ENCODE data around the gene FGF4. TPM values are rescaled to one million over a fixed set of nuclear protein-coding genes. Genes with fewer than 3 reads are reported as not detected.
"Not testable (repeated sequence)": the region's sequence is repeated elsewhere in the genome, so short reads cannot be mapped to it uniquely, and the experiment has no call there.

FGF4 gene
- total RNA-seq, 1 donor from 2014 or later, result not detected

DNA sequence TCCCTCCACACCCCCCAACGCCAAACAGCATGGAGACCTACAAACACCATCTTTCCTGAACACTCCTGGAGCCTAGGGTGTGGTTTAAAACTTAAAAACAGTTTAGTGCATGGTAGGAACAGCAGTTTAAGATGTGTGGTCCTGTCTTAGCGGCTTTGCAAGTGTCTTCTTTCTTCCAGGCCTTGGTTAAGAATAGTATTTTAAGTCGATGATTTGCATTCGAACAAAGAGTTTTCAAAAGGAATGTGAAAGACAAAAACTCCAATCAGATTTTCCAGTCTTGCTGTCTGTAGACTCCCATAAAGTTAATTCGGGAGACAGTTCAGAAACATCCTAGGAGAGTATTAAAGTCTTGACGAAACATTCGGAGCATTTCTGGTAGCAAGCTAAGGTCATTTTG lies 3.7 kb downstream of the FGF4 start:
- no peak for ATAC-seq

DNA sequence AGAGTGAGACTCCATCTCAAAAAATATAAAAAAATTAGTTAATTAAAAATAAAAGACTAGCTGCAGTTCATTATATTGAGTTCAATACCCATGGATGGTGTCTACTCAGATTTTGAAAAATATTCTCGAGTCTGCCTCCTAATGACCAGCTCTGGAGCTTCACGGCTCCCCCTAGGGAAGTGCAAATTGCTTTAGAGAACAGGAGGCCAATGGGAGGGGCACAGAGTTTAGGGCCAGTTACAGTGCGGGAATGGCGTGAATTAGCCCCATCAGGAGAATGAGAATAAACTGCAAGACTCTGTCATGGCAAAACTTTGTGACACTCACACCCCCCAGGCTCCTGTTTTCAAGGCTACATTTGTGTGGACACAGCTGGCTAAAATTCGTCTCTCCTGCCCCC lies 4.6 kb downstream of the FGF4 start:
- ATAC-seq, result no peak

DNA sequence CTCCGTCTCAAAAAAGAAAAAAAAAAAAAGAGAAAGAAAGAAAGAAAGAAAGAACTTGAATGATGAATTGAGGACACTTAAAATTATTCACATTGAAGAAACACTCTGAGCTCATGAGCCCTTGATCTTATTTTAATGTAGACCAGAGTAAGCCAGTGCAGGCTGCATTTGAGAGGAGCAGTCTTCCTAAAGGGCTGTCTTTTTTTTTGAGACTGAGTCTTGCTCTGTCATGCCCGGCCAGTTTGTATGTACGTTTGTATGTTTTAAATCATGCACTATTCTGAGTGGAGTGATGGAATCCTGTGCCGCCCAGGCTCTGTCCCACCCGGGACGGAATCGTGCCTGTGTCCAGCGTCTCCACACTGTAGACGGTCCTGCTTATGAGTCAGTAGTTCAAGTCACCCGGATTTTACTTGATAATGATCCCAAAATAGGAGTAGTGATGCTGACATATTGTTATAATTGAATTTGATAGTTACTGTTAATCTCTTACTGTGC lies 9.6 kb downstream of the FGF4 start:
- no peak for ATAC-seq

DNA sequence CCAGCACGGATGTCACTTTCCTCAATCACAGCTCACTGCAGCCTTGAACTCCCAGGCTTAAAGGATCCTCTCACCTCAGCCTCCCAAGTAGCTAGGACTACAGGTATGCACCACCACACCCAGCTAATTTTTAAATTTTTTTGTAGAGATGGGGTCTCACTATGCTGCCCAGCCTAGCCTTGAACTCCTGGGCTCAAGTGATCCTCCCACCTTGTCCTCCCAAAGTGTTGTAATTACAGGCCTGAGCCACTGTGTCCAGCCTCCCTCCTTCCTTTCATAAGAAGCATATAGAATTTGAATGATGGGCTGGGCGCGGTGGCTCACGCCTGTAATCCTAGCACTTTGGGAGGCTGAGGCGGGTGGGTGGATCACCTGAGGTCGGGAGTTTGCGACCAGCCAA lies 10.2 kb downstream of the FGF4 start:
- ATAC-seq, result not testable (repeated sequence)

DNA sequence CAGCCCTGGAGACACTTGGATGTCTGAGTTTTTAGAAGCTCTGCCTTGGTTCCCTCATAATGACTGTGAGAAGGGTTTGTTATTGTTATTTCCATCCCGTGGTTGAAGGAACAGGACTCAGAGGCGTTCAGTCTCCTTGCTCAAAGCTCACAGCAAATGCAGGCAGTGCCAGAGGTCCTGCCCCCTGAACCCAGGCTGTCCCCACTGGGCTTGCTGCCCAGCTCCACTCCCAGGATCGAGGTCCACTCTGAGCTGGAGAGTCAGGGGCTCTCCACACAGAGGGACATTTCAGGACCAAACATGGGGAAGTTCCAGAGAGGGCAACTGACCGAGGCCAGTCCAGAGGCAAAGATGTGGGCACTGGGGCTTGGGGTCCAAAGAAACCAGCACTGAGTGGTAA lies 14.8 kb downstream of the FGF4 start:
- ATAC-seq, result no peak

DNA sequence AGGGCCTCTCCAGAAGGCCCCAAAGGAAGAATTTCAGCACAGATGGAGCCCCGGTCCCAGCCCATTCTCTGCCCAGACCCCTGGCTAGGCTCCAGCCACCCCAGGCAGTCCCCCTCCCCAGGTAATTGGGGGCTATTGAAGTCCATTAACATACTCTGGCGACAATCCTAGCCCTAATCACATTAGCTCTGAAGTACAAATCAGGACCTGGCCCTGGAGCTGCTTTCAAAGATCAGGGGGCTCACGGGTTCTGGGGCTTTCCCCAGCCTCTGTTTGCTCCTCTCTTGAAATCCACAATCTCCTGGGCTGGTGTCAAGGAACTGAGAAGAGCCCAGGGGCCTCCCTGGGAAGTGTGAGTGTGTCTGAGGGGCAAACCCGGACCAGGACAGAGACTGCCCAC lies 22.3 kb downstream of the FGF4 start:
- no peak for ATAC-seq

DNA sequence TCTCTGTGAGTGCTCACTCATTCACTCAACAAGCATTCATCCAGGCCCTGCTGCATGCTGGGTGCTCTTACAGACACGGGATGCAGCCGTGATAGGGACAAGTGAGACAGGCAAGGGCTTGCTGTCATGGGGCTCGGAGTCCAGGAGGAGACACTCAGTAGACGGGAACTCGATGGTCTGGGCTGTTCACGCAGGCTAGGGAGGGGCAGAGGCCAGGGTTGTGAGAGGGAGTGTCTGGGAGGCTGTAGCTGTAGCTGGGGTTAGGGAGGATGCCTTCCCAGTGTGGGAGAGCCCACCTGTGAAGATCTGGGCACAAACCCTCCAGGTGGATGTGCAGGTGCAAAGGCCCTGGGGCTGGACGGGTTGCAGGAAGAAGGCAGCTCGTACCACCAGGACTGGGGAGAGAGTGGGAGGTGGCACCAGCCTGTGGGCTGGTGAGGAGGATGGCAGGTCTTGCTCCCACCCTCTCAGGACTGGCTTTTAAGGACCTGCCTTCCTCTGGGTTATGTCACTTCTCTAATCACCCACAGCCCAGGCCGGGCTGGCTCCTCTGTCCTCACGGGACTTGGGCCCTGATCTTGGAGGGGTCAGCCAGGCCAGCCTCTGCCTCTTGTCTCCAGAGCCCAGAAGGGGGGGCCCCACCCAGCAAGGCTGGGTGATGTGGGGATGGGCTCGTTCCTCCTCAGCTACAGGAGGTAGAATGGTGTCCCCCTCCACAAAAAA lies 24.1 kb downstream of the FGF4 start:
- peak; percentile 11 for ATAC-seq

DNA sequence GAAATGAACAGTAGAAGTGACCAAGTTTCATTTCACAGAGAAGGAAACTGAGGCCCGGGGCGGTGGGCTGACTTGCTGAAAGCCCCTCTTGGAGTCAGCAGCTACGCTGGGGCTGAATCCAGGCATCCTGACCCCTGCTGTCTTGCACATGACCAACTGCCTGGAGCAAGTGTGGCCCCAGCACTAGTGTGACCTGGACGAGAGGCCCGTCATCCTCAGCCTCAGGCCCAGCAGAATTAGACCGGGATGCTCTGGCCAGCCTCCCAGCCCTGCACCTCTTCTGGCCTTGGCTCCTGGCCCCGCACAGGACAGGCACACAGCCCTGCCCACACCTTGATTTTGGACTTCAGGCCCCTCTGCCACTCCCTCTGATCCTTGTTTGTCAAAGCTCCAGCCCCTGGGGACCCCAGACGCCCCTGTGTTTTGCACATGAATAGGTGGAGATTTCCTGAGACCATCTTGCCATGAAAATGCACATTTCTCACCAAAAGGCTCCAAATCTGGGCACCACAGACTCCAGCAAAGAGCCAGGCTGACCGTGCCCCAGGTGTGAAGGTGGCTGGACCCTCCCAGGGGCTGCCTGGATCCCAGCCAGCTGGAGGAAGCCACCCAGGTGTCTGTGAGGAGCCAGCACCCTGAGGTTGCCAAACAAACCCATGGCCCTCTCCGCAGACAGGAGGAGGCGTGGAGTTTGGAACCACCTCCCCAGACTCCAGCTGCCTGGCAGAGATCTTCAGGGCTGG lies 24.9 kb downstream of the FGF4 start:
- ATAC-seq, result no peak

- ATAC-seq, result no peak
Measured at GRCh38 chr11:69748637-69749036, 26.5 kb downstream of the FGF4 start.

DNA sequence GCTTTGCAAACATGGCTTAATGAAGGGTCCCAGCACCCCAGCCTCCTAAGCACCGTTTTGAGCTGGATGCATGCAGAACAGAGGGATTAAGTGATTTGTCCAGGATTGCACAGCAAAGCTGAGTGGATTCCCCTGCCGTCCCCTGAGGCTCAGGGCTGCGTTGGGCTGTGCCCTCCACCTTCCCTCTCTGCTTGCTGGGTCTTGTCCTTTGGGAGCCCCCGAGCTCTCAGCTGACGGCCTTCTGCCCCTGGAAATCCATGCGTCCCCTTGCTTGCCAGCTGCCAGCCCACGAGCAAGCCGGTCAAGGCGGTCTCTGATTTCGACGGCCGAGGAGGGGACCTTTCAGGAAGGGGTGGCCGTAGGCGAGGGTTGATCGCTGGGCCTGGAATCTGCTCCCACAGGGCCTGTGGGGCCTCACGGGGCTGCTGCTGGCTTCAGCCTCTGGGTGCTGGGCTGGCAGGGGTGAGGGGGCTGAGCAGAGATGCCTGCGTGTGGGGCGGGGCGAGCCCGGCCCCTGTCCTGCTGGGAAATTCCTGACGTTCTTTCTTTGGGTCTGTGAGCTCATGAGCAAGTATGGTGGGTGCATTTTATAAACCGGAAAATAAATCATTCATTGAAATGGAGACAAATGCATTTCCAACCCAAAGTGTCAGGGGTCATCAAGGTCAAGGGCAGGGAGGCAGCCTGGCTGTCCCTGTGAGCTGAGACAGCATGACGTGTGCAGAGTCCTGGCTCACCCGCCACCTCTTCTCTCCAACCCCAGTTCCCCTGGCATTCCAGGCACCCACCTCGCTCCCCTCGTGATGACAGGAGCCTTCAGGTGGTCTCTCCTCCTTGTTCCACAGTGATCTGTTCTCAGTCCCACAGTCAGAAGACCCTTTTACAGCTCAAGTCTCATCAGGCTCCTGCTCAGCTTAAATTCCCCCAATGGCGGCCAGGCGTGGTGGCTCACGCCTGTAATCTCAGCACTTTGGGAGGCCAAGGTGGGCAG lies 28.1 kb downstream of the FGF4 start:
- no peak for ATAC-seq

- ATAC-seq, result no peak
Measured at GRCh38 chr11:69746140-69746539, 29.0 kb downstream of the FGF4 start.

GRCh38 chr11:69745201-69745600 lies 29.9 kb downstream of the FGF4 start:
- ATAC-seq, result no peak

DNA sequence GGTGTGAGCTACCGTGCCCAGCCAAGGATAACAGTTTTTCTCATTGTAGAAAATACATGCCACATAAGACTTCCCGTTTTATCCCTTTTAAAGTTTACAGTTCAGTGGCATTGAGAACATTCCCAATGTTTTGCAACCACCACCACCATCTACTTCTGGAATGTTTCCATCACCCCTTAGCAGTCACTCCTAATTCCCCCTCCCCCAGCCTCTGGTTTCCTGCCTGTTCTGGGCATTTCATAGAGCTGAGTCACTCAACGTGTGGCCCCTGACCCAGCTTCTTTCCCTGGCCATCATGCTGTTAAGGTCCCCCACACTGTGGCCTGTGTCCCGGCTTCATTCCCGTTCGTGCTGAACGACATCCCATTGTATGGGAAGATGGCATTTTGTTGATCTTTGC lies 30.7 kb downstream of the FGF4 start:
- no peak for ATAC-seq

DNA sequence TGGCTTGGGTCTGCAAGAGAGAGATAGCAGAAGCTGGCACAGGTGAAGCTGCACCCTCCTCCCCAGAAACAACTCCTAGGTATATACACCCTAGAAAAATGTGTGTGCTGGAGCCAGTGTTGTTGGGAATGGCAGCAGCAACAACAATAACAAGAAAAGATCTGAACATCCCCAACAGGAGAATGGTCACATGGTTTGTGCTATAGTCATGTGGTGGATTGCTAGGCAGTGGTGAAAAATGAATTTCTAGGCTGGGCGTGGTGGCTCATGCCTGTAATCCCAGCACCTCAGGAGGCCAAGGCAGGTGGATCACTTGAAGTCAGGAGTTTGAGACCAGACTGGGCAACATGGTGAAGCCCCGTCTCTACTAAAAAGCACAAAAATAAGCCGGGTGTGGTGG lies 40.3 kb downstream of the FGF4 start:
- no peak for ATAC-seq

DNA sequence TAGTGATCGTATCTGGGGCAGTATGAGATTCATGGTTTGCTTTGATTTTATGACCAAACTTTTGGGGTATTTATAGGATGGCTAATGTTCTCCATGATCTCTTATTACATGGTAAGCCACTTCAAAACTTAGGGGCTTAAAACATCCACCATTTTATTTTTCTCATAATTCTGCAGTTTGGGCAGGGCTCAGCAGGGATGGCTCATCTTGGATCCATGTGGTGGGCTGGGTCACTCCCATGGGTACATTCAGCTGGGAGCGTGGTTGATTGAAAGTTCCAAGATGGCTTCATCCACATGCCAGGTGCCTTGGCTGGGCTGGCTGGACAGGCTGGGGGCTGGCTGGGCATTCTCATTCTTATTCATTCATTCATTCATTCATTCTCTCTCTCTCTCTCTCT lies 40.8 kb downstream of the FGF4 start:
- ATAC-seq, result no peak

DNA sequence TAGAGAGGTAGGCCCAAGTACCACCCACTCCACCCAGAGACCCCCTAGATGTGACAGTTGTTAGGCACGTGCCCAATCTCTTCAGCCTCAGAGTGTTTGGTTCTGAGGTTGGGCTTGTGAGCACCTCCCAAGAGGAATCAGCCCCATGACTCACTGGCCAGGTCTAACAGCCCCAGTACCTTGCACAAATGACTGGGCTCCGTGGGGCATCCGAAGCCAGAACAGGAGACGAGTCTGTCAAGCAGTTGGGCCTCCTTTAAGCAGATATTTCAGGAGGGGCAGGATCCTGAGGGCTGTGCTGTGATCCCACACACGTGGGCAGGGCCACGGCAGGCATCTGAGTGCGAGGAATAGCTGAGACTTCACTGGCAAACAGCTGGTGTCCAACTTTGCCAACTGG lies 42.2 kb downstream of the FGF4 start:
- ATAC-seq, result no peak

GRCh38 chr11:69731110-69731509 lies 44.0 kb downstream of the FGF4 start:
- no peak for ATAC-seq

DNA sequence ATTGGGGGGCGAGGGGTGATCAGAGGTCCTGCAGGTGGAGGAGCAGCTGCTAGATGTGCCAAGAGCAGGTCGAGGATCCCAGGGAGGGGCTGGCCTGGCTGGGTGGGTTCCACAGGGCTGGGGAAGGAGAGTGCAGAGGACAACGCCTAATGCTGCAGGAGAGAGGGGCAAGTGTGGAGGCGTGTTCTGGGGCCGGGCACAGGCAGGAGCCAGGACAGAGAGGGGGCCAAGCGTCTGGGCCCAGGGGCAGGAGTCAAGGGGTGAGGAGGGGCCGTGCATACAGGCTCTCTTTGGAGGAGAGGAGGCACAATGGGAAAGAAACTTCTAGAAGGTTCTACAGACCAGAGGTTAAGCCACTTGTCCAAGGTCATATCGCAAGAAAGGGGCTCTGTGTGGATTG lies 44.6 kb downstream of the FGF4 start:
- peak; percentile 21 for ATAC-seq

GRCh38 chr11:69729252-69729651 lies 45.9 kb downstream of the FGF4 start:
- ATAC-seq, result no peak

- ATAC-seq, result peak; percentile 9
Measured at GRCh38 chr11:69727266-69727665, 47.9 kb downstream of the FGF4 start.

DNA sequence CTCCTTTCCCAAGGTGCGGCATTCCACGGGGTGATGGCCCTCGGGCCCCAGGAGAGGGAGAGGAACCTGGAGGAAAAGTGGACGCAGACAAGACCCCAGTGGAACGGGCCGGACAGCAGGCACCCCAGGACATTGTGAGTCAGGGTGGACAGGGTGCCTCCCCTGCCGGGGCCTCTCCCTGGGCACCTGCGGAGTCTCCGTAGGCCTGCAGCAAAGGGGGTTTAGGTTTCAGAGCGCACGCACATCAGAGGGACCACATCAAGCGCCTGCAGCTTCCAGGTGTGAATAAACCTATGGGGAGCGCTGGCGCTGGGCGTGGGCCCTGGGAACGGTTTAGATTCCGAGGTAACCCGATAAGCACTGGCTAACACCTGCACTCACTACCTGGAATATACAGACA lies 48.7 kb downstream of the FGF4 start:
- no peak for ATAC-seq

DNA sequence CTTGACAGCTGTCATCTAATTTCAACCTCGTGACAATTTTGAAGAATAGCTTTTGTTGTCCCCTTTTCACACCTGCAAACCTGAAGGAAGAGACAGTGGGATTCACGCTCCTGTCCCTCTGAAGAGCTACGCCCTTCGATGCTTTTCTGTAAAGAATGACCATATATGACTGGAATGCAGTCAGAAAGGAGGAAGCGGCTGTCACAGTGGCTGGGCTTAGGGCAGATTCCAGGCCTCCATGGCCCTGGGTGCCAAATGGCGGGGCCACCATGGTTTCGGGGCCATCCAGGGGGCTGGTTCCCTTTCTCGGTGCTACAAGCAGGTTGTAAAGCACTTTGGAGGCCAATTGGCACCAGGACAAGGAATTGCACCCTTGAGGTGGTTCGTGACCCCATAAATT lies 49.1 kb downstream of the FGF4 start:
- no peak for ATAC-seq

DNA sequence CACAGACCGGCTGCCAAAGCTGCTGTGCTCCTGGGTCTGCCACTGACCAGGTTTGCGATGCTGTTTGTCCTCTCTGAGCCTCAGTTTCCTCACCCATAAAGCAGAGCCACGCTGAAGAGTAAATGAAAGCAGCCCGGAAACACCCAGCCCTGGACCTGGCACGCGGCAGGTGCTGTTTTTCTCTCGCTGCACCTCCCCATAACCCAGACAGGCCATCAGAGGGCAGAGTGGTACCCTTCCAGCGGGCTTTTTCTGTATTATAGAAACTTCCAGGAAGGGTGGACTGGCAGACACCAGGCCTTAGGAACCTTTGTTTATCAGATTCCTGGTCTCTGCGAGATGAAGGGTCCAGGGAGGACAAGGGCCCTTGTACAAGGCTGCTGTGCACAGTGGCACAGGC lies 53.4 kb downstream of the FGF4 start:
- peak; percentile 62 for ATAC-seq
